Skeletal muscle satellite cell (primary cell): ENCODE data around the gene ISM1.

Source experiments
- H3K27me3 ChIP-seq: 2 replicates; pipeline ENCODE4 v1.7.0; 2013; ENCODE audit warnings: low read length; ENCODE audit not compliant: control insufficient read depth, insufficient read depth
- H3K36me3 ChIP-seq: 2 replicates; pipeline ENCODE4 v1.7.0; 2013; ENCODE audit warnings: mild to moderate bottlenecking, control low read depth, low read length; ENCODE audit not compliant: insufficient read depth
- H3K4me1 ChIP-seq: 2 replicates; pipeline ENCODE4 v1.7.0; 2013; ENCODE audit warnings: low read length; ENCODE audit not compliant: control insufficient read depth, insufficient read depth
- H3K4me2 ChIP-seq: 2 replicates; pipeline ENCODE4 v1.7.0; 2013; ENCODE audit warnings: mild to moderate bottlenecking, low read length
- H3K4me3 ChIP-seq: 2 replicates; pipeline ENCODE4 v1.7.0; 2013; ENCODE audit warnings: low read length
- H3K9ac ChIP-seq: 2 replicates; pipeline ENCODE4 v1.7.0; 2013; ENCODE audit warnings: mild to moderate bottlenecking, low read depth, low read length, moderate library complexity
- H3K9me3 ChIP-seq: replicated peaks from 2 replicates; pipeline ENCODE4 v1.7.0; 2013; ENCODE audit warnings: mild to moderate bottlenecking, control low read depth, low read length

ISM1 gene

GRCh38 chr20:13331536-13331935, 110.5 kb downstream of the ISM1 start:
- H3K4me3 ChIP-seq = no peak overlapping the region
- no peaks in the 10 kb centered on the region for H3K27me3 ChIP-seq
- H3K9ac ChIP-seq = no peak overlapping the region
- H3K9me3 ChIP-seq = no peaks in the 10 kb centered on the region
- no peaks in the 10 kb centered on the region for H3K36me3 ChIP-seq
- peaks cover 12% of the 10 kb centered on the region for H3K4me1 ChIP-seq
- no peak overlapping the region for H3K4me2 ChIP-seq

- Histone ChIP-seq H3K36me3 (no peaks in the 10 kb centered on the region), H3K4me3 (no peak overlapping the region), H3K4me1 (peaks cover 12% of the 10 kb centered on the region), H3K4me2 (no peak overlapping the region), H3K9ac (no peak overlapping the region), H3K27me3 (no peaks in the 10 kb centered on the region), H3K9me3 (no peaks in the 10 kb centered on the region)
Measured at GRCh38 chr20:13333036-13333435, 112.0 kb downstream of the ISM1 start.

GRCh38 chr20:13333793-13334192, 112.7 kb downstream of the ISM1 start:
- H3K36me3 ChIP-seq = no peaks in the 10 kb centered on the region
- H3K4me3 ChIP-seq = no peak overlapping the region
- H3K9me3 ChIP-seq = no peaks in the 10 kb centered on the region
- H3K9ac ChIP-seq = no peak overlapping the region
- H3K4me1 ChIP-seq = peaks cover 12% of the 10 kb centered on the region
- H3K27me3 ChIP-seq = no peaks in the 10 kb centered on the region
- H3K4me2 ChIP-seq = no peak overlapping the region

GRCh38 chr20:13336308-13337089, 115.4 kb downstream of the ISM1 start:
- H3K9ac ChIP-seq = no peak overlapping the region
- H3K4me1 ChIP-seq = peaks cover 6% of the 10 kb centered on the region
- no peak overlapping the region for H3K4me2 ChIP-seq
- H3K36me3 ChIP-seq = no peaks in the 10 kb centered on the region
- H3K4me3 ChIP-seq = no peak overlapping the region
- H3K27me3 ChIP-seq = peaks cover 2% of the 10 kb centered on the region
- H3K9me3 ChIP-seq = no peaks in the 10 kb centered on the region

- Histone ChIP-seq H3K4me3 (no peak overlapping the region), H3K4me2 (no peak overlapping the region), H3K4me1 (no peaks in the 10 kb centered on the region), H3K9ac (no peak overlapping the region), H3K9me3 (no peaks in the 10 kb centered on the region), H3K27me3 (peaks cover 7% of the 10 kb centered on the region), H3K36me3 (no peaks in the 10 kb centered on the region)
Measured at GRCh38 chr20:13337090-13337784, 116.2 kb downstream of the ISM1 start.

GRCh38 chr20:13338097-13338661, 117.1 kb downstream of the ISM1 start:
- Histone ChIP-seq H3K4me3 (no peak overlapping the region), H3K9me3 (no peaks in the 10 kb centered on the region), H3K9ac (no peak overlapping the region), H3K4me1 (no peaks in the 10 kb centered on the region), H3K27me3 (peaks cover 7% of the 10 kb centered on the region), H3K36me3 (no peaks in the 10 kb centered on the region), H3K4me2 (no peak overlapping the region)

- H3K4me1 ChIP-seq = no peaks in the 10 kb centered on the region
- H3K36me3 ChIP-seq = no peaks in the 10 kb centered on the region
- peaks cover 7% of the 10 kb centered on the region for H3K27me3 ChIP-seq
- no peaks in the 10 kb centered on the region for H3K9me3 ChIP-seq
- H3K4me2 ChIP-seq = no peak overlapping the region
- H3K9ac ChIP-seq = no peak overlapping the region
- H3K4me3 ChIP-seq = no peak overlapping the region
Measured at GRCh38 chr20:13338999-13339411, 117.9 kb downstream of the ISM1 start.

GRCh38 chr20:13340088-13340487, 119.0 kb downstream of the ISM1 start:
- no peaks in the 10 kb centered on the region for H3K4me1 ChIP-seq

GRCh38 chr20:13341737-13342393, 120.8 kb downstream of the ISM1 start:
- H3K4me2 ChIP-seq = no peak overlapping the region
- H3K9me3 ChIP-seq = no peaks in the 10 kb centered on the region

More at GRCh38 chr20:13340088-13340487, 119.0 kb downstream of the ISM1 start:
- Histone ChIP-seq H3K4me2 (no peak overlapping the region), H3K9ac (no peak overlapping the region), H3K4me3 (no peak overlapping the region), H3K27me3 (peaks cover 7% of the 10 kb centered on the region), H3K36me3 (no peaks in the 10 kb centered on the region), H3K9me3 (no peaks in the 10 kb centered on the region)

GRCh38 chr20:13342469-13343242, 121.6 kb downstream of the ISM1 start:
- no peak overlapping the region for H3K4me2 ChIP-seq
- H3K4me3 ChIP-seq = no peak overlapping the region
- H3K9ac ChIP-seq = no peak overlapping the region
- H3K9me3 ChIP-seq = no peaks in the 10 kb centered on the region
- peaks cover 7% of the 10 kb centered on the region for H3K27me3 ChIP-seq
- H3K4me1 ChIP-seq = no peaks in the 10 kb centered on the region
- H3K36me3 ChIP-seq = no peaks in the 10 kb centered on the region

More at GRCh38 chr20:13341737-13342393, 120.8 kb downstream of the ISM1 start:
- no peaks in the 10 kb centered on the region for H3K36me3 ChIP-seq
- no peaks in the 10 kb centered on the region for H3K4me1 ChIP-seq
- H3K4me3 ChIP-seq = no peak overlapping the region
- H3K9ac ChIP-seq = no peak overlapping the region
- peaks cover 7% of the 10 kb centered on the region for H3K27me3 ChIP-seq

GRCh38 chr20:13344671-13345070, 123.6 kb downstream of the ISM1 start:
- Histone ChIP-seq H3K4me1 (peaks cover 11% of the 10 kb centered on the region), H3K9me3 (no peaks in the 10 kb centered on the region)

More at GRCh38 chr20:13344671-13345070, 123.6 kb downstream of the ISM1 start:
- Histone ChIP-seq H3K4me3 (no peak overlapping the region), H3K4me2 (no peak overlapping the region), H3K9ac (no peak overlapping the region), H3K27me3 (peaks cover 7% of the 10 kb centered on the region), H3K36me3 (no peaks in the 10 kb centered on the region)
